Kidney (tissue), 14 donors: Measurements from ENCODE around the gene WDFY3. TPM values are rescaled to one million over a fixed set of nuclear protein-coding genes. Genes with fewer than 3 reads are reported as not detected.

Experiments
- DNase-seq, 5 donors: peaks; one replicate each; pipeline ENCODE4 v3.0.0-alpha.2; 2013 to 2020
- FAIRE-seq: peaks from 2 replicates; lab custom pipeline; 2012; peaks lifted over from hg19 to GRCh38; lab: Jason Lieb, UNC
- H3K27ac ChIP-seq, 2 donors: one replicate each; pipeline ENCODE4 v1.7.0; 2013; ENCODE audit warnings: low read depth in 2 of 2, low read length in 2 of 2, inconsistent platforms in 1 of 2
- H3K27me3 ChIP-seq: one replicate; pipeline ENCODE4 v1.7.1; 2013; ENCODE audit warnings: low read length, inconsistent platforms; ENCODE audit not compliant: control insufficient read depth, insufficient read depth
- H3K36me3 ChIP-seq, 3 donors: one replicate each; pipeline versions ENCODE4 v1.7.0 to v1.7.1; 2013; ENCODE audit warnings: low read length in 3 of 3, control low read depth in 1 of 3, inconsistent platforms in 1 of 3; ENCODE audit not compliant: insufficient read depth in 3 of 3, control insufficient read depth in 2 of 3
- H3K4me1 ChIP-seq, 3 donors: one replicate each; pipeline versions ENCODE4 v1.7.0 to v1.7.1; 2013; ENCODE audit warnings: low read length in 3 of 3, inconsistent platforms in 1 of 3, low read depth in 1 of 3; ENCODE audit not compliant: control insufficient read depth in 2 of 3, insufficient read depth in 2 of 3
- H3K4me3 ChIP-seq, 3 donors: one replicate each; pipeline versions ENCODE4 v1.7.0 to v1.8.1; 2013; ENCODE audit warnings: low read length in 3 of 3, control low read depth in 1 of 3, inconsistent platforms in 1 of 3
- H3K9ac ChIP-seq, 3 donors: one replicate each; pipeline versions ENCODE4 v1.7.0 to v1.7.1; 2013; ENCODE audit warnings: low read length in 3 of 3, control low read depth in 1 of 3, inconsistent platforms in 1 of 3
- H3K9me3 ChIP-seq, 3 donors: one replicate each; pipeline versions ENCODE4 v1.7.0 to v1.7.1; 2013; ENCODE audit warnings: low read length in 3 of 3, control low read depth in 1 of 3, inconsistent platforms in 1 of 3; ENCODE audit not compliant: control insufficient read depth in 2 of 3, insufficient read depth in 1 of 3
- CTCF ChIP-seq: IDR thresholded peaks from 3 replicates; pipeline ENCODE4 v1.5.1; 2012; ENCODE audit warnings: mild to moderate bottlenecking, moderate library complexity, borderline replicate concordance; ENCODE audit not compliant: insufficient read depth; ENCODE audit errors: extremely low read depth
- intact Hi-C: fragments of 100-400 bp; cut with DNase I; formaldehyde crosslinking; loops from one replicate; pipeline ENCODE4 v1.11.1; 2022
- polyA plus RNA-seq: library from polyadenylated mRNA; stranded (reverse); fragments of 350-450 nt; fragmentation: Illumina TruSeq; extraction: RNeasy Lipid Tissue Mini Kit (QIAGEN cat#74804); gene quantifications from one replicate; pipeline ENCODE4 v1.2.3, GENCODE V29; 2014; ENCODE audit warnings: low read depth, low replicate concordance; ENCODE audit not compliant: insufficient read depth
- total RNA-seq: library from RNA; stranded (reverse); fragmentation: NEBNext Ultra II Directional; extraction: Animal tissue kit (Norgen Biotek cat#: 25700); gene quantifications from one replicate; pipeline ENCODE4 v1.2.1, GENCODE V29; 2021
- donor health status: control.
- donor health status: control.
- donor health status: control.
- donor health status: control.
- donor health status: control.
- donor health status: DM: yes; HTN: yes; CAD: no.
- donor health status: Normal renal cell carcinoma (clear cell type).

WDFY3 gene
- total and polyA plus RNA-seq, 2 donors from 2014 or later: 9.4 to 151 TPM

- peaks cover 0 to 3% (median 0%) of the 10 kb centered on the region in 3 donors for H3K36me3 ChIP-seq
- H3K27me3 ChIP-seq: no peaks in the 10 kb centered on the region
- no peak for TF ChIP-seq CTCF
- FAIRE-seq (no peak), DNase-seq (no peak)
- H3K27ac ChIP-seq: no peak overlapping the region
- intact Hi-C loops: no loop called here
- H3K9me3 ChIP-seq: no peaks in the 10 kb centered on the region
- no peak overlapping the region for H3K9ac ChIP-seq
- H3K4me3 ChIP-seq: no peak overlapping the region
- H3K4me1 ChIP-seq: peaks cover 0 to 6% (median 3%) of the 10 kb centered on the region in 3 donors
Observed at GRCh38 chr4:84912741-84913140, 53.7 kb downstream of the WDFY3 start.

- FAIRE-seq: no peak
- no peaks in the 10 kb centered on the region for H3K4me1 ChIP-seq
- TF ChIP-seq CTCF: no peak
- no peak overlapping the region for H3K4me3 ChIP-seq
- no peak overlapping the region for H3K27ac ChIP-seq
- no peak overlapping the region for H3K9ac ChIP-seq
- H3K9me3 ChIP-seq: no peaks in the 10 kb centered on the region
- peaks cover 0 to 3% (median 0%) of the 10 kb centered on the region in 3 donors for H3K36me3 ChIP-seq
- intact Hi-C loops: no loop called here
- DNase-seq: no peak
- H3K27me3 ChIP-seq: no peaks in the 10 kb centered on the region
Observed at GRCh38 chr4:84908876-84909275, 57.6 kb downstream of the WDFY3 start.

DNA sequence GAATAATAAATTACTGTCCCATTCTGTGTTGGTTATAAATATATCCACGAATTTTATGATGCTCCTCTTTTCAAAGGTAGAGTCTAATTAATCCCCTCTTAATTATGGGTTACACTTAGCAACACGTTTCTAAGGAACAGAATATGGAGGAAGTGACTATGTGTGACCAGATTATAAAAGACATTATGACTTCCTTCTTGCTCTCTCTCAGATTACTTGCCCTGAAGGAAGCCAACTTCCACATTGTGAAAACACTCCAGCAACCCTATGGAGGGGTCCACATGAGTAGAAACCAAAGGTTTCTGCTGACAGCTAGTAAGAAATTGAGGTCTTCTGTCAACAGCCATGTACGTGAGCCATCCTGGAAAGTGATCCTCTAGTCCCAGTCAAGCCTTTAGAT lies 59.3 kb downstream of the WDFY3 start:
- FAIRE-seq (no peak), DNase-seq (no peak)
- Histone ChIP-seq H3K36me3 (no peaks in the 10 kb centered on the region), H3K4me1 (peaks cover 0 to 10% (median 0%) of the 10 kb centered on the region in 3 donors), H3K9ac (no peak overlapping the region), H3K27ac (no peak overlapping the region), H3K4me3 (no peak overlapping the region), H3K27me3 (no peaks in the 10 kb centered on the region), H3K9me3 (no peaks in the 10 kb centered on the region)
- intact Hi-C loops: no loop called here
- no peak for TF ChIP-seq CTCF

- Histone ChIP-seq H3K9ac (no peak overlapping the region), H3K9me3 (no peaks in the 10 kb centered on the region), H3K4me3 (no peak overlapping the region), H3K4me1 (peaks cover 0 to 14% (median 0%) of the 10 kb centered on the region in 3 donors), H3K36me3 (no peaks in the 10 kb centered on the region), H3K27ac (no peak overlapping the region), H3K27me3 (no peaks in the 10 kb centered on the region)
- FAIRE-seq (no peak), DNase-seq (no peak)
- no peak for TF ChIP-seq CTCF
- intact Hi-C loops: no loop called here
Observed at GRCh38 chr4:84905646-84906045, 60.8 kb downstream of the WDFY3 start.
